Ectodermal cell (in vitro differentiated cells): ENCODE measurements around the gene SHANK3.

Experiments used
- H3K27ac ChIP-seq: 2 replicates; pipeline ENCODE4 v1.7.0; 2013; ENCODE audit warnings: mild to moderate bottlenecking, low read depth, low read length; ENCODE audit not compliant: insufficient read depth, poor library complexity, severe bottlenecking
- H3K27me3 ChIP-seq: 2 replicates; pipeline ENCODE4 v1.7.0; 2013; ENCODE audit warnings: mild to moderate bottlenecking, low read length; ENCODE audit not compliant: insufficient read depth, control insufficient read depth, poor library complexity, severe bottlenecking
- H3K36me3 ChIP-seq: one replicate; pipeline ENCODE4 v1.7.0; 2013; ENCODE audit warnings: low read length; ENCODE audit not compliant: control insufficient read depth, insufficient read depth
- H3K4me1 ChIP-seq: one replicate; pipeline ENCODE4 v1.7.0; 2013; ENCODE audit warnings: low read length; ENCODE audit not compliant: control insufficient read depth, insufficient read depth
- H3K4me3 ChIP-seq: 2 replicates; pipeline ENCODE4 v1.7.0; 2013; ENCODE audit warnings: low read depth, low read length, control low read depth; ENCODE audit not compliant: insufficient read depth
- H3K9me3 ChIP-seq: 2 replicates; pipeline ENCODE4 v1.7.0; 2013; ENCODE audit warnings: mild to moderate bottlenecking, low read length, moderate library complexity; ENCODE audit not compliant: control insufficient read depth
- WGBS, 2 experiments: methylation state at CpG; one replicate each; pipeline ENCODE4 v1.1.7; 2013; ENCODE audit warnings: missing lambda C conversion rate in 2 of 2; 5-methylcytosine and 5-hydroxymethylcytosine counted together

The SHANK3 gene

DNA sequence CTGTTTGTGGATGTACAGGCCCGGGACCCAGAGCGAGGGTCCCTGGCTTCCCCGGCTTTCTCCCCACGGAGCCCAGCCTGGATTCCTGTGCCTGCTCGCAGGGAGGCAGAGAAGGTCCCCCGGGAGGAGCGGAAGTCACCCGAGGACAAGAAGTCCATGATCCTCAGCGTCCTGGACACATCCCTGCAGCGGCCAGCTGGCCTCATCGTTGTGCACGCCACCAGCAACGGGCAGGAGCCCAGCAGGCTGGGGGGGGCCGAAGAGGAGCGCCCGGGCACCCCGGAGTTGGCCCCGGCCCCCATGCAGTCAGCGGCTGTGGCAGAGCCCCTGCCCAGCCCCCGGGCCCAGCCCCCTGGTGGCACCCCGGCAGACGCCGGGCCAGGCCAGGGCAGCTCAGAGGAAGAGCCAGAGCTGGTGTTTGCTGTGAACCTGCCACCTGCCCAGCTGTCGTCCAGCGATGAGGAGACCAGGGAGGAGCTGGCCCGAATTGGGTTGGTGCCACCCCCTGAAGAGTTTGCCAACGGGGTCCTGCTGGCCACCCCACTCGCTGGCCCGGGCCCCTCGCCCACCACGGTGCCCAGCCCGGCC is 48.7 kb downstream of the SHANK3 start:
- Histone ChIP-seq H3K9me3 (no peaks in the 10 kb centered on the region), H3K4me3 (no peak overlapping the region), H3K27me3 (peaks cover 38% of the 10 kb centered on the region), H3K4me1 (no peaks in the 10 kb centered on the region), H3K27ac (no peak overlapping the region), H3K36me3 (no peaks in the 10 kb centered on the region)
- 90 to 91% methylated on average over 32 of the region's 32 CpGs for WGBS, 2 experiments

DNA sequence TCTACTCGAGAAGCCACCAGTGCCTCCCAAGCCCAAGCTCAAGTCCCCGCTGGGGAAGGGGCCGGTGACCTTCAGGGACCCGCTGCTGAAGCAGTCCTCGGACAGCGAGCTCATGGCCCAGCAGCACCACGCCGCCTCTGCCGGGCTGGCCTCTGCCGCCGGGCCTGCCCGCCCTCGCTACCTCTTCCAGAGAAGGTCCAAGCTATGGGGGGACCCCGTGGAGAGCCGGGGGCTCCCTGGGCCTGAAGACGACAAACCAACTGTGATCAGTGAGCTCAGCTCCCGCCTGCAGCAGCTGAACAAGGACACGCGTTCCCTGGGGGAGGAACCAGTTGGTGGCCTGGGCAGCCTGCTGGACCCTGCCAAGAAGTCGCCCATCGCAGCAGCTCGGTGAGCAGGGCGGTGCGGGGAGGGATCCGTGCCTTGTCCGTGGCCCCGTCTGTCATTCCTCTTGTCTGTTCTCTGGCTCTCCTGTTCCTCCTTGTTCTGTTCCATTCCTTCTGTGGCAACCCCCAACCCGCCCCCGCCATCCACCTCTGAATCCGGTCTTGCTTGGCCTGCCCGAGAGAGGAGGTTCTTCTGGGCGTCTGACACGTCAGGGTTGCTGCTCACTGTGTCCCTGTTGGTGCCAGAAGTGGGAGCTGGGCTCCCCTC is 49.6 kb downstream of the SHANK3 start:
- Histone ChIP-seq H3K27ac (no peak overlapping the region), H3K4me1 (no peaks in the 10 kb centered on the region), H3K27me3 (peaks cover 38% of the 10 kb centered on the region), H3K9me3 (no peaks in the 10 kb centered on the region), H3K4me3 (no peak overlapping the region), H3K36me3 (no peaks in the 10 kb centered on the region)
- WGBS, 2 experiments: 93% methylated on average over 33 of the region's 33 CpGs
